PC-3 (cell line): ENCODE data around the gene IL1R2. TPM values are rescaled to one million over a fixed set of nuclear protein-coding genes. Genes with fewer than 3 reads are reported as not detected.

Experiments
- ATAC-seq: fragments of 200-7000 bp; cut with Tn5 transposase; 2 replicates; pipeline ENCODE4 v1.9.1; 2020; ENCODE audit warnings: mild to moderate bottlenecking, moderate library complexity
- BruUV-seq: library from RNA; stranded (reverse); fragments of 400-500 nt; replicated peaks from 2 replicates; lab custom pipeline; 2021; lab: Mats Ljungman, UMichigan
- CTCF ChIA-PET: fragments of 300-600 bp; sonication (Branson Sonifier 250); formaldehyde crosslinking; loops from one replicate; lab custom pipeline; 2022; ENCODE audit warnings: antibody characterized with exemption; lab: Charles Lee
- POLR2A ChIA-PET: fragments of 300-600 bp; sonication (Branson Sonifier 250); formaldehyde crosslinking; loops from one replicate; lab custom pipeline; 2022; ENCODE audit warnings: antibody characterized with exemption; ENCODE audit not compliant: unreplicated experiment; lab: Charles Lee
- DNase-seq: peaks from one replicate; pipeline ENCODE4 v3.0.0-alpha.2; 2015
- H2AFZ ChIP-seq: fragments of 300-600 bp; sonication (generic); 2 replicates; pipeline ENCODE4 v1.6.0; 2016; ENCODE audit warnings: antibody characterized with exemption, low read length
- H3F3A ChIP-seq: fragments of 300-600 bp; sonication (generic); one replicate; pipeline ENCODE4 v1.6.0; 2017; ENCODE audit warnings: antibody characterized with exemption, low read length, control low read depth, mild to moderate bottlenecking; ENCODE audit not compliant: unreplicated experiment
- H3K27ac ChIP-seq: fragments of 300-600 bp; sonication (generic); 2 replicates; pipeline ENCODE4 v1.5.1; 2016; ENCODE audit warnings: mild to moderate bottlenecking, low read length
- H3K27me3 ChIP-seq: fragments of 300-600 bp; sonication (generic); 2 replicates; pipeline ENCODE4 v1.6.1; 2016; ENCODE audit warnings: low read length, mixed read lengths
- H3K36me3 ChIP-seq: fragments of 300-600 bp; sonication (generic); 2 replicates; pipeline ENCODE4 v1.6.1; 2016; ENCODE audit warnings: low read depth, mixed run types, low read length, mixed read lengths
- H3K4me1 ChIP-seq: fragments of 300-600 bp; sonication (generic); 2 replicates; pipeline ENCODE4 v1.5.1; 2016; ENCODE audit warnings: low read length; ENCODE audit not compliant: insufficient read depth
- H3K4me2 ChIP-seq: fragments of 300-600 bp; sonication (generic); 2 replicates; pipeline ENCODE4 v1.6.0; 2016; ENCODE audit warnings: low read length
- H3K4me3 ChIP-seq: fragments of 300-600 bp; sonication (generic); 2 replicates; pipeline ENCODE4 v1.5.1; 2016; ENCODE audit warnings: mild to moderate bottlenecking, low read length, mixed read lengths
- H3K79me2 ChIP-seq: fragments of 300-600 bp; sonication (generic); 2 replicates; pipeline ENCODE4 v1.6.1; 2017; ENCODE audit warnings: low read length, mixed read lengths
- H3K9ac ChIP-seq: fragments of 300-600 bp; sonication (generic); 2 replicates; pipeline ENCODE4 v1.6.0; 2016; ENCODE audit warnings: mild to moderate bottlenecking, low read length
- H3K9me2 ChIP-seq: fragments of 300-600 bp; sonication (generic); replicated peaks from 2 replicates; pipeline ENCODE4 v1.6.1; 2016; ENCODE audit warnings: mixed run types, low read length, mixed read lengths
- H3K9me3 ChIP-seq: fragments of 300-600 bp; sonication (generic); 2 replicates; pipeline ENCODE4 v1.6.1; 2016; ENCODE audit warnings: low read length, mixed read lengths
- H4K20me1 ChIP-seq: fragments of 300-600 bp; sonication (generic); 2 replicates; pipeline ENCODE4 v1.6.1; 2016; ENCODE audit warnings: low read length, mixed read lengths
- EZH2 ChIP-seq: fragments of 300-600 bp; sonication (generic); IDR thresholded peaks from one replicate; pipeline ENCODE4 v1.6.1; 2017; ENCODE audit warnings: antibody characterized with exemption, mild to moderate bottlenecking, low read length; ENCODE audit not compliant: unreplicated experiment
- EZH2phosphoT487 ChIP-seq: fragments of 300-600 bp; sonication (generic); IDR thresholded peaks from 2 replicates; pipeline ENCODE4 v1.6.1; 2018; ENCODE audit warnings: mild to moderate bottlenecking, antibody characterized with exemption, low read length, borderline replicate concordance
- intact Hi-C: fragments of 100-400 bp; cut with micrococcal nuclease; formaldehyde crosslinking; loops from 2 replicates; pipeline ENCODE4 v1.9.0; 2023
- total RNA-seq: library from RNA; depleted of rRNA; stranded (reverse); fragments of >200 nt; gene quantifications from 2 replicates; pipeline ENCODE4 v1.2.3, GENCODE V29; 2014
- TF ChIP-seq, protein P1 (sequence below): fragments of 300-600 bp; sonication (generic); conservative IDR thresholded peaks from 2 replicates; pipeline ENCODE4 v1.5.1; 2017; ENCODE audit warnings: antibody characterized with exemption, low read depth, mild to moderate bottlenecking, low read length

IL1R2 gene
- total RNA-seq, 1 experiment from 2014 or later = 6.0 TPM

DNA sequence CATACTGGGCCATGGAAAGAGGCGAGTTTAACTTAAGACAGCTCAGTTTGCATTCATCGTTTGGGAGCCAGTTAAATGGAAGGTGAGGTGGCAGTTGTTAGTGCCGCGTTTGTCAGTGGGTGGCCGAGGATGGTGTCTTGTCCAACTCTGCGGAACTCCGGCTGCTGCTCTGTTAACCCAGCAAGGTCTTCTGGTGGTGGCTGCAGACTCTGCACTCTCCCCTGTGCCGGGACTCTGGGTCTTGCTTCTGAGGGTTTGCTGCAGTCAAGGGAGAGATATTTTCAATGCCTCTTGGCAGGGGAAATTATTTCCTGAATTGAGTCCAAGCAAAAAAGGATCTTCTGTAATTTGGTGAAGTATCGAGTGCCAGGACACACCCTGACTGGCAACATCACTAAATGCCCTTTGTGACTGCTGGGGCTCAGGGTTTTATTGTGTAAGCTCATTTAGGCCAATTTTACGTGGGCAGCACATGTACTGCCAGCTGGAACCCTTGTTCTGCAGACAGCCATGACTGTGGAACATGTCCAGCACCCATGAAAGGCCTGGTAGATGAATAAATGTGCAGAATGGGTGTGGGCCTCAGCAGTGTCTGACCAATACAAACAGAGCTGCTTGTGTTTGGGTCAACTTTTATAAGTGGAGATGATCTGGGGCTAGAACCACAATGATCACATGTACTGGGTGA lies 58.1 kb downstream of the IL1R2 start:
- H3K27ac ChIP-seq = no peak overlapping the region

DNA sequence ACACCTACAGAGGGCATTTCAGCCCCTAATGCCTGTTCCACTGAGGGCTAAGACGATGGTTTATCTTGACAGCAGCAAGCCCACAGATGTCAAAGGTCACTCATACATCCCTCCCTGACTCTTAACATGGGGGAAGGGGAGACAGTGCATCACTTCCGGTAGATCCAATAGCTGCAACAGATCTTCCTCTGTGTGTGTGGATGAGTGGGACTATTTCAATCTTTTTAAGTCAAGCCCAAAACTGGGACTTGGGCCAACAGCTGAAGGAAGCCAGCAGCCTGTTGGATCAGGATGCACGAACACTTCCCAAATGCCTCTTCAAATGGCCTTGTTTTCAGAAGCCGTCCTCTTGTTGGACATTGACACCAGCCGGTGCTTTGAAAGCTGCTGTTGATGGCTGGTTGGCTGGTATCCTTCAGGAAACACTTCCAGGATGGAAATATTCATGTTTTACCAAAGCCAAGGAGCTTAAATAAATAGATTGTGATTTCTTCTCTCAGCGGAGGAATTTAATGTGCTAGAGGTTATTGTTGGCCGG lies 59.2 kb downstream of the IL1R2 start:
- H3K9me3 ChIP-seq = no peaks in the 10 kb centered on the region
- H3K4me2 ChIP-seq = no peak overlapping the region
- ChIA-PET CTCF (interaction anchor here (0.6 kb wide), 1 partner anchor 63 kb away, joined by 3 read pairs; no protein-coding TSS in a partner anchor), POLR2A (no interaction called here)
- no peaks in the 10 kb centered on the region for H3K4me1 ChIP-seq
- ATAC-seq = no peak
- no peak overlapping the region for H3K9ac ChIP-seq
- H3K9me2 ChIP-seq = no peaks in the 10 kb centered on the region
- H3K4me3 ChIP-seq = no peak overlapping the region
- no peaks in the 10 kb centered on the region for H3F3A ChIP-seq
- no peak overlapping the region for H3K27ac ChIP-seq
- H4K20me1 ChIP-seq = no peaks in the 10 kb centered on the region
- no peaks in the 10 kb centered on the region for H3K36me3 ChIP-seq
- DNase-seq = no peak
- no peak for TF ChIP-seq EZH2
- TF ChIP-seq, protein P1, sequence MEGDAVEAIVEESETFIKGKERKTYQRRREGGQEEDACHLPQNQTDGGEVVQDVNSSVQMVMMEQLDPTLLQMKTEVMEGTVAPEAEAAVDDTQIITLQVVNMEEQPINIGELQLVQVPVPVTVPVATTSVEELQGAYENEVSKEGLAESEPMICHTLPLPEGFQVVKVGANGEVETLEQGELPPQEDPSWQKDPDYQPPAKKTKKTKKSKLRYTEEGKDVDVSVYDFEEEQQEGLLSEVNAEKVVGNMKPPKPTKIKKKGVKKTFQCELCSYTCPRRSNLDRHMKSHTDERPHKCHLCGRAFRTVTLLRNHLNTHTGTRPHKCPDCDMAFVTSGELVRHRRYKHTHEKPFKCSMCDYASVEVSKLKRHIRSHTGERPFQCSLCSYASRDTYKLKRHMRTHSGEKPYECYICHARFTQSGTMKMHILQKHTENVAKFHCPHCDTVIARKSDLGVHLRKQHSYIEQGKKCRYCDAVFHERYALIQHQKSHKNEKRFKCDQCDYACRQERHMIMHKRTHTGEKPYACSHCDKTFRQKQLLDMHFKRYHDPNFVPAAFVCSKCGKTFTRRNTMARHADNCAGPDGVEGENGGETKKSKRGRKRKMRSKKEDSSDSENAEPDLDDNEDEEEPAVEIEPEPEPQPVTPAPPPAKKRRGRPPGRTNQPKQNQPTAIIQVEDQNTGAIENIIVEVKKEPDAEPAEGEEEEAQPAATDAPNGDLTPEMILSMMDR = no peak
- TF ChIP-seq EZH2phosphoT487 = no peak
- intact Hi-C loops = no loop called here
- no peaks in the 10 kb centered on the region for H3K79me2 ChIP-seq
- H3K27me3 ChIP-seq = peaks cover 5% of the 10 kb centered on the region; the same call in 1 of the 2 replicates
- no TSS peak for BruUV-seq
- no peak overlapping the region for H2AFZ ChIP-seq

More for the DNA sequence above, 58.1 kb downstream of the IL1R2 start:
- intact Hi-C loops = no loop called here
- Histone ChIP-seq H3K9ac (no peak overlapping the region), H3K9me2 (no peaks in the 10 kb centered on the region), H3F3A (no peaks in the 10 kb centered on the region), H3K79me2 (no peaks in the 10 kb centered on the region), H4K20me1 (no peaks in the 10 kb centered on the region), H3K4me3 (no peak overlapping the region), H3K27me3 (peaks cover 5% of the 10 kb centered on the region; the same call in 1 of the 2 replicates), H3K4me1 (no peaks in the 10 kb centered on the region), H2AFZ (no peak overlapping the region), H3K9me3 (no peaks in the 10 kb centered on the region), H3K36me3 (no peaks in the 10 kb centered on the region), H3K4me2 (no peak overlapping the region)
- DNase-seq (no peak), ATAC-seq (peak; percentile 18; the same call in 1 of the 2 replicates)
- BruUV-seq = no TSS peak
- TF ChIP-seq EZH2phosphoT487 (no peak), EZH2 (no peak)
- TF ChIP-seq, protein P1 = no peak
- ChIA-PET CTCF (no interaction called here), POLR2A (no interaction called here)
